ENCODE results near the gene NEK10.

DNA sequence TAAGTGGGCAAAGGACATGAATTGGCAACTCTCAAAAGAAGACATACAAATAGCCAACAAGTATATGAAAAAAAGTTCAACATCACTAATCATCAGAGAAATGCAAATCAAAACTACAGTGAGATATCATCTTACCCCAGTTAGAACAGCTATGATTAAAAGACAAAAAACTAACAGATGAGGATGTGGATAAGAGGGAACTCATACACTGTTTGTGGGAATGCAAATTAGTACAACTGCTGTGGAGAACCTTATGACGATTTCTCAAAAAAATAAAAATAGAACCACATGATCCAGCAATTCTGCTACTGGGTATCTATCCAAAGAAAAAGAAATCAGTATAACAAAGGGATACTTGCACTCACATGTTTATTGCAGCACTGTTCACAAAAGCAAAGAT lies 28.6 kb downstream of the NEK10 start:
- TF ChIP-seq, protein P1, sequence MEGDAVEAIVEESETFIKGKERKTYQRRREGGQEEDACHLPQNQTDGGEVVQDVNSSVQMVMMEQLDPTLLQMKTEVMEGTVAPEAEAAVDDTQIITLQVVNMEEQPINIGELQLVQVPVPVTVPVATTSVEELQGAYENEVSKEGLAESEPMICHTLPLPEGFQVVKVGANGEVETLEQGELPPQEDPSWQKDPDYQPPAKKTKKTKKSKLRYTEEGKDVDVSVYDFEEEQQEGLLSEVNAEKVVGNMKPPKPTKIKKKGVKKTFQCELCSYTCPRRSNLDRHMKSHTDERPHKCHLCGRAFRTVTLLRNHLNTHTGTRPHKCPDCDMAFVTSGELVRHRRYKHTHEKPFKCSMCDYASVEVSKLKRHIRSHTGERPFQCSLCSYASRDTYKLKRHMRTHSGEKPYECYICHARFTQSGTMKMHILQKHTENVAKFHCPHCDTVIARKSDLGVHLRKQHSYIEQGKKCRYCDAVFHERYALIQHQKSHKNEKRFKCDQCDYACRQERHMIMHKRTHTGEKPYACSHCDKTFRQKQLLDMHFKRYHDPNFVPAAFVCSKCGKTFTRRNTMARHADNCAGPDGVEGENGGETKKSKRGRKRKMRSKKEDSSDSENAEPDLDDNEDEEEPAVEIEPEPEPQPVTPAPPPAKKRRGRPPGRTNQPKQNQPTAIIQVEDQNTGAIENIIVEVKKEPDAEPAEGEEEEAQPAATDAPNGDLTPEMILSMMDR (IDR thresholded peaks at IDR 0.05 in 2 of 3, conservative IDR thresholded peaks at IDR 0.05 in 1 of 3; ENCODE audit: borderline replicate concordance in 1 of 3, insufficient read depth in 1 of 3, low read depth in 2 of 3, low read length in 2 of 3), result no peak
- TF ChIP-seq POLR2A (IDR thresholded peaks at IDR 0.05; ENCODE audit: borderline replicate concordance, extremely low read depth, insufficient read depth, insufficient read length) (no peak), SIN3A (IDR thresholded peaks at IDR 0.05; ENCODE audit: low read depth) (no peak)
